ENCODE measurements around the gene SAMSN1.

GRCh38 chr21:14492931-14493330 is 53.2 kb downstream of the SAMSN1 start:
- no peak for TF ChIP-seq CTCF (tag by site-specific recombination; IDR thresholded peaks at IDR 0.05)
- TF ChIP-seq ZNF133 (tag by site-specific recombination; IDR thresholded peaks at IDR 0.05) = no peak
- TF ChIP-seq KLF16 (tag by site-specific recombination; IDR thresholded peaks at IDR 0.05) = no peak
- TF ChIP-seq KLF9 (tag by site-specific recombination; IDR thresholded peaks at IDR 0.05; ENCODE audit: low read depth) = no peak
- no peak for TF ChIP-seq REST (tag by site-specific recombination; IDR thresholded peaks at IDR 0.05)
- no peak for TF ChIP-seq SETDB1 (IDR thresholded peaks at IDR 0.05; ENCODE audit: insufficient read length, low read length)
- no peak for TF ChIP-seq GLI4 (tag by site-specific recombination; IDR thresholded peaks at IDR 0.05)
- TF ChIP-seq ELK4 (IDR thresholded peaks at IDR 0.05; ENCODE audit: borderline replicate concordance, low read depth, low read length) = no peak
- no peak for TF ChIP-seq ZNF138 (tag by site-specific recombination; IDR thresholded peaks at IDR 0.05; ENCODE audit: borderline replicate concordance)
